ENCODE results near the gene ANTXR2. TPM values are rescaled to one million over a fixed set of nuclear protein-coding genes. Genes with fewer than 3 reads are reported as not detected.

Gene ANTXR2
- total RNA-seq, 2 experiments from 2014 or later = not detected

- Histone ChIP-seq H3K9me3 (ENCODE audit: low read length) (no peaks in the 10 kb centered on the region), H3K4me3 (ENCODE audit: low read depth, low read length, poor library complexity, severe bottlenecking) (no peak overlapping the region), H3K9me2 (ENCODE audit: insufficient read depth, low read length) (no peaks in the 10 kb centered on the region), H3K79me2 (ENCODE audit: insufficient read depth, low read depth, low read length) (no peaks in the 10 kb centered on the region), H4K20me1 (ENCODE audit: insufficient read depth, low read length) (no peaks in the 10 kb centered on the region), H3K4me2 (ENCODE audit: low read length) (no peak overlapping the region), H3K4me1 (ENCODE audit: insufficient read depth, low read length, poor library complexity, severe bottlenecking) (no peaks in the 10 kb centered on the region), H3K36me3 (ENCODE audit: insufficient read depth, low read length) (no peaks in the 10 kb centered on the region), H3K27ac (ENCODE audit: low read depth, low read length, poor library complexity, severe bottlenecking) (no peak overlapping the region), H2AFZ (ENCODE audit: low read length) (no peak overlapping the region)
- intact Hi-C loops (cut with micrococcal nuclease; ENCODE audit: unreplicated experiment) = no loop called here
- no peak for DNase-seq (ENCODE audit: low spot score)
- TF ChIP-seq CTCF (conservative IDR thresholded peaks at IDR 0.05; ENCODE audit: low read length) (no peak), EZH2phosphoT487 (IDR thresholded peaks at IDR 0.05; ENCODE audit: borderline replicate concordance, low read depth, low read length) (no peak)
- ChIA-PET CTCF (ENCODE audit: unreplicated experiment) (no interaction called here), POLR2A (no interaction called here)
- no TSS peak for BruUV-seq (replicated peaks)
Measured at GRCh38 chr4:79964400-79965211, 108.4 kb downstream of the ANTXR2 start.

- no peaks in the 10 kb centered on the region for H3K79me2 ChIP-seq (ENCODE audit: insufficient read depth, low read depth, low read length)
- intact Hi-C loops (cut with micrococcal nuclease; ENCODE audit: unreplicated experiment) = no loop called here
- no peaks in the 10 kb centered on the region for H3K9me2 ChIP-seq (ENCODE audit: insufficient read depth, low read length)
- H3K27ac ChIP-seq (ENCODE audit: low read depth, low read length, poor library complexity, severe bottlenecking) = no peak overlapping the region
- no peak overlapping the region for H3K4me3 ChIP-seq (ENCODE audit: low read depth, low read length, poor library complexity, severe bottlenecking)
- CTCF ChIA-PET (ENCODE audit: unreplicated experiment) = no interaction called here
- no peaks in the 10 kb centered on the region for H3K9me3 ChIP-seq (ENCODE audit: low read length)
- no peak for TF ChIP-seq EZH2phosphoT487 (IDR thresholded peaks at IDR 0.05; ENCODE audit: borderline replicate concordance, low read depth, low read length)
- no peak for TF ChIP-seq CTCF (conservative IDR thresholded peaks at IDR 0.05; ENCODE audit: low read length)
- BruUV-seq (replicated peaks) = no TSS peak
- DNase-seq (ENCODE audit: low spot score) = no peak
- POLR2A ChIA-PET = no interaction called here
- no peak overlapping the region for H2AFZ ChIP-seq (ENCODE audit: low read length)
- H3K36me3 ChIP-seq (ENCODE audit: insufficient read depth, low read length) = no peaks in the 10 kb centered on the region
- no peaks in the 10 kb centered on the region for H3K4me1 ChIP-seq (ENCODE audit: insufficient read depth, low read length, poor library complexity, severe bottlenecking)
- H4K20me1 ChIP-seq (ENCODE audit: insufficient read depth, low read length) = no peaks in the 10 kb centered on the region
- no peak overlapping the region for H3K4me2 ChIP-seq (ENCODE audit: low read length)
Measured at GRCh38 chr4:79964020-79964399, 109.0 kb downstream of the ANTXR2 start.

DNA sequence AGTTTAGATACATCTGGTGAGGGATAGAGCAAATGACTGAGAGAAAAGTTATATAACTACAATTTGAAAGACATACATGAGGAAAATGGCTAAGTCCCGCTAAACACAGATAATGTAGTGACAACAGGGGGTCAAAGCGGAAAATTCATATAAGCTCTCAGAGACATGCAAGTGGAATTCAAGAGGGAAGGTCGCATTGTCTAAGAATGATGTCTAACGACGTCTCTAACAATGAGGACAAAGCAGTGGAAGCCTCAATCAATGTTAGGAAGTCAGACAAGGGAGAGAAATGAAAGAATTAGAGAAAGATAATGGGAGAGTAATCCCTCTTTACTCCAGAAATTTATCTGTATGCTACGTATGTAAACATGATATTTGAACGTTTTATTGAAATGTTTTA, 113.4 kb downstream of the ANTXR2 start:
- H4K20me1 ChIP-seq (ENCODE audit: insufficient read depth, low read length) = no peaks in the 10 kb centered on the region
- no peaks in the 10 kb centered on the region for H3K36me3 ChIP-seq (ENCODE audit: insufficient read depth, low read length)
- intact Hi-C loops (cut with micrococcal nuclease; ENCODE audit: unreplicated experiment) = no loop called here
- H3K4me2 ChIP-seq (ENCODE audit: low read length) = no peak overlapping the region
- no TSS peak for BruUV-seq (replicated peaks)
- H3K79me2 ChIP-seq (ENCODE audit: insufficient read depth, low read depth, low read length) = no peaks in the 10 kb centered on the region
- DNase-seq (ENCODE audit: low spot score) = no peak
- POLR2A ChIA-PET = interaction anchor here (0.5 to 0.6 kb wide), 2 partner anchors 20 to 244 kb away, joined by 3 to 4 read pairs; no protein-coding TSS in a partner anchor
- H3K27ac ChIP-seq (ENCODE audit: low read depth, low read length, poor library complexity, severe bottlenecking) = no peak overlapping the region
- no peak overlapping the region for H2AFZ ChIP-seq (ENCODE audit: low read length)
- H3K9me3 ChIP-seq (ENCODE audit: low read length) = no peaks in the 10 kb centered on the region
- CTCF ChIA-PET (ENCODE audit: unreplicated experiment) = no interaction called here
- no peaks in the 10 kb centered on the region for H3K9me2 ChIP-seq (ENCODE audit: insufficient read depth, low read length)
- no peak overlapping the region for H3K4me3 ChIP-seq (ENCODE audit: low read depth, low read length, poor library complexity, severe bottlenecking)
- no peaks in the 10 kb centered on the region for H3K4me1 ChIP-seq (ENCODE audit: insufficient read depth, low read length, poor library complexity, severe bottlenecking)
- no peak for TF ChIP-seq EZH2phosphoT487 (IDR thresholded peaks at IDR 0.05; ENCODE audit: borderline replicate concordance, low read depth, low read length)
- no peak for TF ChIP-seq CTCF (conservative IDR thresholded peaks at IDR 0.05; ENCODE audit: low read length)
